Inferior parietal cortex (tissue), 1 donor: ENCODE measurements around the gene ADGRD1.

Source experiments
- DNase-seq: peaks from one replicate; pipeline ENCODE4 v3.0.0-alpha.2; 2016; ENCODE audit errors: extremely low spot score

ADGRD1 gene

DNA sequence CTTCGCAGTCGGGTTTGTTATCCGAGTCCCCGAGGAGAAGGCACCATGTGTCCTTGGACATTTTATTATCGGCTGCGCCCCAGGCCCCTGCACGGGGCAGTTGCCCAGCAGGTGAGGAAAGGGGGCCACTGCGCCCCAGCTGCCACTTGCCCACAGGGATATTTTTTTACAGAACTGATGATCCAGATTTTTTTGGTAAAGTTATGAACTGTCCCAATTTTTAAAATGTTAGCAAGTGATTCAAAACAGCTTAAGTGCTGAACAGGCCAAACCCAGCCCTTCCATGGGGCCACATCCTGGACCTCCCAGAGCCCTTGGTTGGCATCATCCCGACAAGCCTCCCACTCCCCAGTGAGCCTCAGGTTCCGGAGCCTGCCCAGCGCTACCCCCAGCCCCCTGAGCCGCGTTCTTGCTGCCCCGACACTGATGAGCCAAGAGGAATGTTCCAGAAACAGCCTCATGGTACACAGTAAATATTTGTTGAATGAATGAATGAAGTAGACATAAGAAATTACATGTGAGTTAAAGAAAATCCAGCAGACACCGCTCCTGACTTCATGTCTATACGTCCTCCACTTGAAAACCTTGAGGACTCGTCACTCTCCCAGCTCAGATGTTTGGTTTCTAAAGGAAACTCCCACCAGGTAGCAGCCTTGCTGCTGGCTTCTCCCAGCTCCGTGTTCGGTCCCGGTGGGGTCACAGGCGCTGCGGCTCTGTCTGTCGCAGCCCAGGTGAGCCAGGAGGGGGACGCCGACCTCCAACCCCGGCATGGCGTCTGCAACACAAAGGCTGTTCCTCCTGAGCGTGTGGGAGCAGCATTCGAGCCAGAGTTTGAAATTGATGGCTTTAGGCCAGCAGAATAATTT lies 88.5 kb downstream of the ADGRD1 start:
- DNase-seq: no peak

GRCh38 chr12:131042834-131043245 lies 89.1 kb downstream of the ADGRD1 start:
- no peak for DNase-seq

- no peak for DNase-seq
Measured at GRCh38 chr12:131043401-131043871, 89.7 kb downstream of the ADGRD1 start.

DNA sequence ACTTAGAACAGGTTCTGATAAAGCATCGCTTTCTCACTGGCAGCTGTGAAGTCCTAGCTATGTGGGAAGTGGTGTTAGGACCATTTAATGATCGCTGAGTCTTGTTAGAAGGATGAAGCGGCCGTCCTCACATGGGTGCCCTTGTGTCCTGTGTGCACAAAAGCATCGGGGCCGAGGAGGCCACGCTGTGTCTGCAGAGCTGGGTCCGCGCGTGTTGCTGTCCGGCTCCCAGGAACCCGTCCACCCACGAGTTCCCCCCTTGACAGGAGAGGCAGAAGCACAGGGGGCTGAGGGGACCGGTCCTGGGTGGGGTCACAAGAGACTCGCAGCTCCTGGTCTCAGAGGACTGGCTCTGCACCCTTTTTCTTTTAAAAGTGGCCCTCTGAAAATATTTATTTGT lies 90.4 kb downstream of the ADGRD1 start:
- DNase-seq: no peak

GRCh38 chr12:131044760-131045381 lies 91.2 kb downstream of the ADGRD1 start:
- no peak for DNase-seq

- no peak for DNase-seq
Measured at GRCh38 chr12:131045705-131046460, 92.2 kb downstream of the ADGRD1 start.

- DNase-seq: no peak
Measured at GRCh38 chr12:131046813-131047788, 93.4 kb downstream of the ADGRD1 start.

- DNase-seq: no peak
Measured at GRCh38 chr12:131047789-131048610, 94.3 kb downstream of the ADGRD1 start.

GRCh38 chr12:131048611-131048990 lies 94.9 kb downstream of the ADGRD1 start:
- DNase-seq: no peak

- no peak for DNase-seq
Measured at GRCh38 chr12:131049002-131049401, 95.3 kb downstream of the ADGRD1 start.

DNA sequence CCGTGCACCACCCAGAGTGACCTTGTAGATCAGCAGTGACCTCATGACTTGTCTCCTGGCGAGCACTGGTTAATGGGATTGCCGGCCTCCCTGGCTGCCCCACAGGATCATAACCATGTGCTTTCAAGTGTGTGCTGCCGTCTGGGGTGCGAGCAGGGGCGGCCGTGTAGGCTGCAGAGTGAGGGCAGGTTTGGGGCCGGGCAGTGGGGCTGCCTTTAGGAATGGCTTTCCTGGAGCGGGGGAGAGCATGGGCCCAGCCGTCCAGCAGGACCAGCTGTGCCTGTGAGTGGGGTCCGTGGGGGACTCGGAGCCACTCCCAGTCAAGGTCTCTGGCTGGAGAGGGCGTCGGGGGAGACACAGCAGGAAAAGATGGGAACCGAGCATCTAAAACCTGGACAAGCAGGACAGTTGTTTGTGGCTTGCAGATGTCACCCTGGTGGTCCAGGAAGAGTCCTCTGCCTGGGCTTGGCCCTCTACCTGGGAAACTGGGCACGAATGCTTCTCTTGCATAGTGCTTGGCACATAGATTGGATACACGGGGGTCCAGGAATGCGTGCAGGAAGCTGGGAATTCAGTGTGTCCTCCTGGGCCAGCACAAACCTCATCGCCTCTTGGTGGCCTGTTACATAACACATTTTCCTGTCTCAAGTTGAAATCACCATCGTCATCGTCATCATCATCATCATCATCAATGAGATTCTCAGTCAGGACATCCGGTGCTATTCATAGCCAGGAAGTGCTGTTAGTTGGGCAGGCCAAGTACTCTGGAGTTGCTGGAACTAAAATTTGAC lies 96.0 kb downstream of the ADGRD1 start:
- no peak for DNase-seq

DNA sequence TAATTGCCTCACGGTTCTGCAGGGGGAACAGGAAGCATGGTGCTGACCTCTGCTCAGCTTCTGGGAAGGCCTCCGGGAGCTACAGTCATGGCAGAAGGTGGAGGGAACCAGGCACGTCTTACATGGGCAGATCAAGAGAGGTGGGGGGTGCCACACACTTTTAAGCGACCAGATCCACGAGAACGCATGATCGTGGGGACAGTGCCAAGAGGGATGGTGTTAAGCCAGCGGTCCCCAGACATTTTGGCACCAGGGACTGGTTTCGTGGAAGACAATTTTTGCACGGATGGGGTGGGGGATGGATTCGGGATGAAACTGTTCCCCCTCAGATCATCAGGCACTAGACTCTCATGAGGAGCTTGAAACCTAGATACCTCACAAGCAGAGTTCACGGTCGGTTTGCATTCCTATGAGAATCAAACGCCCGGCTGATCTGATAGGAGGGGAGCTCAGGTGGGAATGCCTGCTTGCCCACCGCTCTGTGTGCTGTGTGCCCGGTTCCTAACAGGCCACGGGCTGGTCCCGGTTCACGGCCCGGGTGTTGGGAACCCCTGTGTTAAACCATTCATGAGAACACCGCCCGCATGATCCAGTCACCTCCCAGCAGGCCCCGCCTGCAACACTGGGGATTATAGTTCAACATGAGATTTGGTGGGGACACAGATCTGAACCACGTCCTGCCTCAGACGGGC lies 96.9 kb downstream of the ADGRD1 start:
- DNase-seq: no peak

GRCh38 chr12:131051155-131051473 lies 97.4 kb downstream of the ADGRD1 start:
- no peak for DNase-seq

GRCh38 chr12:131052063-131052781 lies 98.5 kb downstream of the ADGRD1 start:
- DNase-seq: no peak

GRCh38 chr12:131052929-131053328 lies 99.2 kb downstream of the ADGRD1 start:
- DNase-seq: no peak

- no peak for DNase-seq
Measured at GRCh38 chr12:131053567-131053966, 99.9 kb downstream of the ADGRD1 start.

DNA sequence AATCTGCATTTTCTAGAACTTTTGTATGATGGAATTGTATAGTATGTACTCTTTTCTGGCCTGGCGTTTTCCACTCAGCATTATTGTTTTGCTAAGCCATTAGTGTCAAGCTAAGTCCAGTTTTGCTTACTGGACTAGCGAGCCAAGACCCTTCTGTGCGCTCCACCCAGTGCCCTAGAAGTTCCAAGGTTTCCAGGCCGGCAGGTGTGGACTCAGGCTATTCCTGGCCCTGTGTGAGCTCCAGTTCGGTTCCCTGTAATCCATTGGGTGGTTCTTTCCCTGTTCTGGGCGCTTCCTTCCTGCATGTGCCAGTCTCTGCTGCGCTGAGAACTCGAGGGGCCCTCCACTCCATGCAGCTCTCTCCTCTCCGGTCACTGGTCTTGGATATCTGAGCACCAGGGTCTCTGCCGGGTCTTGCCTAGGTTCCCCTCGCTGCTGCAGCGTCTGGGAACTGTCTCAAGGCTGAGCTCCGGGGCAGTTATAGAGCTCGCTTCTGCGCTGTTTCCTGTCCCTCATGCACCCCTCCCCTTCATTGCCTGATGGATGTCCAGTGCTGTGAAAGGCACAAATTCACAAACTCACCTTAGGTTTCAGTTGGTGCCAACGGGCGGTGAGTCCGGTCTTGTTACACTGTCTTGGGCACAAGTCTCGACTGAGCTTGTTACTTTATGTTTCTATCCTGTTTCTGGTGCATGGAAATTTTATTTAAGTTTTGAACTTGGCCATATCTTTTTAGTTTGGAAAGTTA lies 100.8 kb downstream of the ADGRD1 start:
- no peak for DNase-seq

- no peak for DNase-seq
Measured at GRCh38 chr12:131055093-131055465, 101.4 kb downstream of the ADGRD1 start.
